Measurements from ENCODE around the gene CFAP97D1.

The CFAP97D1 gene

DNA sequence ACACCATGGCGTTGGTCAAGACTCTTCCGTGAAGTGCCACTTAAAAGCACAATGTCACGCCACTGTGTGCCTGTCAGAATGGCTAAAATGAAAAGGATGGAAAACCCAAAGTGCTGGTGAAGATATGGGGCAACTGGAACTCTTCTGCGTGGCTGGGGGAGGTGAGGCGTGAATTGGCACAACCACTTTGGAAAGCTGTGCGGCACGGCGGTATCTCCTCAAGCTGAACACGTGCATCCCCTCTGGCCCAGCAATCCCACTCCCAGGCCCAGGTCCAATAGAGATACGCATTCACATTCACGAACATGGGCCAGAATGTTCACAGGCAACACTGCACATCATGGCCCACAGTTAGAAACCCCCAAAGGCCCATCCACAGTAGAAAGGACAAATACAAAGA, 10.4 kb upstream of the CFAP97D1 start:
- no peak overlapping the region for H3K4me3 Mint-ChIP-seq
- H3K27ac Mint-ChIP-seq (ENCODE audit: low read depth): no peak overlapping the region

DNA sequence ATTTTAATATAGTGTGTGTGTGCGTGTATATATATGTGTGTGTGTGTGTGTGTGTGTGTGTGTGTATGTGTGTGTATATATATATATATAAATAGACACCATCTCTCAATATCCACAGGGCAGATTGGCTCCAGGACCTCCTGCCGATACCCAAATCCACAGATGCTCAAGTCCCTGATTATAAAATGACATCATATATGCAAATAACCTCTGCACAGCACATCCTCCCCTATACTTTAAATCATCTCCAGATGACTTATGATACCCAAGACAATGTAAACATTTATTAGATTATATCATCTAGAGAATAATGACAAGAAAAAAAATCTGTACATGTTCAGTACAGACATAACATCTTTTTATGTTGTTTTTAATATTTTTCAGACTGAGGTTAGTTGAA, 9.3 kb upstream of the CFAP97D1 start:
- Mint-ChIP-seq H3K27me3 (no peaks in the 10 kb centered on the region), H3K27ac (ENCODE audit: low read depth) (no peak overlapping the region), H3K4me1 (peaks cover 13% of the 10 kb centered on the region), H3K4me3 (no peak overlapping the region), H3K9me3 (no peaks in the 10 kb centered on the region), H3K36me3 (ENCODE audit: insufficient read depth) (peaks cover 9% of the 10 kb centered on the region)
- no peak for DNase-seq (ENCODE audit: low spot score in 2 of 2)
- no peak for ATAC-seq (replicated peaks; ENCODE audit: extremely low read depth, poor library complexity, severe bottlenecking)

More for the DNA sequence above, 10.4 kb upstream of the CFAP97D1 start:
- H3K36me3 Mint-ChIP-seq (ENCODE audit: insufficient read depth): peaks cover 8% of the 10 kb centered on the region
- peaks cover 13% of the 10 kb centered on the region for H3K4me1 Mint-ChIP-seq
- no peaks in the 10 kb centered on the region for H3K9me3 Mint-ChIP-seq
- DNase-seq (ENCODE audit: low spot score in 2 of 2) (no peak), ATAC-seq (replicated peaks; ENCODE audit: extremely low read depth, poor library complexity, severe bottlenecking) (no peak)
- no peaks in the 10 kb centered on the region for H3K27me3 Mint-ChIP-seq

DNA sequence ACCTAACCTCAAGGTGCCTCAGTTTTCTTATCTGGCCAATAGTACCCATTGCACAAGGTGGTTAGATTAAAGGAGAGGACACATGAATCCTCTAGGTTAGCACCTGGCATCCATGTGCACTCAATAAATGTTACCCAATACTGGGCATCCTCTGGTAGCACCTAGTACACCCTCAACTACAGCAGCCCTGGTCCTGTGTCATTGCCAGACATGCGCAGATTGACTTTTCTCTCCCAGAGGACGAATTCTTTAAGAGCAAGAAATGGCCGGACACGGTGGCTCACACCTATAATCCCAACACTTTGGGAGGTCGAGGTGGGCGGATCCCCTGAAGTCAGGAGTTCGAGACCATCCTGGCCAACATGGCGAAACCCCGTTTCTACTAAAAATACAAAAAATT, 8.8 kb upstream of the CFAP97D1 start:
- ATAC-seq (replicated peaks; ENCODE audit: extremely low read depth, poor library complexity, severe bottlenecking): no peak
- Mint-ChIP-seq H3K27ac (ENCODE audit: low read depth) (no peak overlapping the region), H3K27me3 (no peaks in the 10 kb centered on the region), H3K36me3 (ENCODE audit: insufficient read depth) (peaks cover 9% of the 10 kb centered on the region), H3K9me3 (no peaks in the 10 kb centered on the region), H3K4me1 (peaks cover 13% of the 10 kb centered on the region), H3K4me3 (no peak overlapping the region)
- DNase-seq (ENCODE audit: low spot score in 2 of 2): no peak

DNA sequence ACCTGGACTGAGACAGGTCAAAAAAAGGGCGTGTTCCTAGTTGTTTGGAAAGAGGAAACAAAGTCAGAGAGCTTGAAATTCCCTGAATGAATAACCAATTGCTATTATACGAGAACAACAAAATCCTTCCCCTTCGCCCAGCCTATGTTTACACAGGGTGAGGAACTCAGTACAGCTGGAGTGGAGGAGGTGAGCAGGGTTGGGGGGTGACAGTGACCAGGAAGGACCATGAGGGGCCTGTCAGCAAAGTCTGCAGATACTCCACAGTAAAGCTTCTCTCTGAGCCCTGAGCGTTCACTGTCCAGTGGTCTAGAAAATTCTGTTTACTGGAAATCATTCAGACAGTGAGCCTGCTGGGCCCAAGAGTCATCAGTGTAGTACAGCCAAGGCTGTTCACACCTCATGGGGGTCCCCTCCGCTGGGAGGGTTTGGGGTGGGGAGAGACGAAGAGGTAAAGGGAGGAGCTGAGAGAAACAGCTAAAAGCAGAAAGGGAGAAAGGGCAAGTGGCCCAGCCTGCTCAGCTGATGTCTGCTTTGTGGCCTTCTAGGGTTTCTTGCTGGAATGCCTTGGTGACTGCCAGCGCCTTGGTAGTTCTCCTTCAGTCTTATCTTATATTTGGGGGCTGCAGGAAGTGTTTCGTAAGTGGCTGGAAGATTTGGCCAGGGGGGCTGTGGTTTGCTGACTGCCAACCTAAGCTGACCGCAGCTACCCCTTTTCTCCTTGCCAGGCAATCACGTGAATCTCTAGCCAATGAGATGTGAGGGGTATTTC, 7.2 kb upstream of the CFAP97D1 start:
- peaks cover 9% of the 10 kb centered on the region for H3K36me3 Mint-ChIP-seq (ENCODE audit: insufficient read depth)
- no peak for DNase-seq (ENCODE audit: low spot score in 2 of 2)
- H3K27me3 Mint-ChIP-seq: no peaks in the 10 kb centered on the region
- no peaks in the 10 kb centered on the region for H3K9me3 Mint-ChIP-seq
- peak; percentile 55 for ATAC-seq (replicated peaks; ENCODE audit: extremely low read depth, poor library complexity, severe bottlenecking)
- peaks cover 13% of the 10 kb centered on the region for H3K4me1 Mint-ChIP-seq
- H3K27ac Mint-ChIP-seq (ENCODE audit: low read depth): no peak overlapping the region
- H3K4me3 Mint-ChIP-seq: peak overlapping the region; percentile 11

DNA sequence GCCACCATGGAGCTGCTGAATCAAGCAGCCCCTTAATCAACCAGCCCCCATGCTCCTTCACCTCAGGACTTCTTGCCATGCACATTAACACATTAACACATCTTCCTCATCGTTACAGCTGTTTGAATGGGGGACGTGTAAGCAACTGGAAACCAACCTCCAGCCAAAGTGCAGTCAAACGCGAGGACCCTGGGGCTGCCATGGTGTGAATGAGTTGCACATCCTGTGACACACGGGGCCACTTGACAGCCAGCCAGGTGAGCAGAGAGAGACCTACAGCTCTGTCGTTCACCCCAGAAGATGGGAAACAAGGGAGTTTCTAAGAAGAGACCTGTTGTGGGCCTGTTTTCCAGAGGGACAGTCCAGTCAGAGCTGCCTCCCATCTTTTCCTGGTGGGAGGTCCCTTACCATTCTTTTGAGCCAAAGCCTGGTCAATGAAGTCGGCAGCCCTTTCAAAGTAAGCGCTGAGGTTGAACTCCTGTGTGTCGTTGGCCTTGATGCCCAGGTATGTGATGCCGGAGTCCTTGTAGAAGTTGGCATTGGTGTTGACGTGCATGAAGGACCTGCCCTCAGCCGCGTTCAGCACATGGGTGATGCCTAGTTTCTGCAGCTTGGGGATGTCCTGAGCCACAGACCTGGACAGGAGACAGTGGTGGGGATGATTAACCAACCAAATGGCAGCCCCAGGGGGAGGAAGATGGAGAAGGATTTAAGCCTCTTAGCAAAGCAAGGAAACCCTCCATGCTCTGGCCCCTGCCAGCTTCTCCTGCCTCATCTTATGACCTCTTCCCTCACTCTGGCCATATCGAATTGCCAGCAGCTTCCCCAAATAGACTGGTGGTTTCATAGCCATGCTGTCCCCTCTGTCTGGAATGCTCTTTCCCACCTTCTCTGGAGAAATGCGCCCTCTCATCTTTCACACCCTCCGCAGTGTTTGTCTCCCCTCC, 5.7 kb upstream of the CFAP97D1 start:
- Mint-ChIP-seq H3K27me3 (no peaks in the 10 kb centered on the region), H3K27ac (ENCODE audit: low read depth) (no peak overlapping the region), H3K4me3 (no peak overlapping the region), H3K9me3 (no peaks in the 10 kb centered on the region), H3K4me1 (peaks cover 13% of the 10 kb centered on the region), H3K36me3 (ENCODE audit: insufficient read depth) (peaks cover 7% of the 10 kb centered on the region)
- ATAC-seq (replicated peaks; ENCODE audit: extremely low read depth, poor library complexity, severe bottlenecking) (no peak), DNase-seq (ENCODE audit: low spot score in 2 of 2) (no peak)

DNA sequence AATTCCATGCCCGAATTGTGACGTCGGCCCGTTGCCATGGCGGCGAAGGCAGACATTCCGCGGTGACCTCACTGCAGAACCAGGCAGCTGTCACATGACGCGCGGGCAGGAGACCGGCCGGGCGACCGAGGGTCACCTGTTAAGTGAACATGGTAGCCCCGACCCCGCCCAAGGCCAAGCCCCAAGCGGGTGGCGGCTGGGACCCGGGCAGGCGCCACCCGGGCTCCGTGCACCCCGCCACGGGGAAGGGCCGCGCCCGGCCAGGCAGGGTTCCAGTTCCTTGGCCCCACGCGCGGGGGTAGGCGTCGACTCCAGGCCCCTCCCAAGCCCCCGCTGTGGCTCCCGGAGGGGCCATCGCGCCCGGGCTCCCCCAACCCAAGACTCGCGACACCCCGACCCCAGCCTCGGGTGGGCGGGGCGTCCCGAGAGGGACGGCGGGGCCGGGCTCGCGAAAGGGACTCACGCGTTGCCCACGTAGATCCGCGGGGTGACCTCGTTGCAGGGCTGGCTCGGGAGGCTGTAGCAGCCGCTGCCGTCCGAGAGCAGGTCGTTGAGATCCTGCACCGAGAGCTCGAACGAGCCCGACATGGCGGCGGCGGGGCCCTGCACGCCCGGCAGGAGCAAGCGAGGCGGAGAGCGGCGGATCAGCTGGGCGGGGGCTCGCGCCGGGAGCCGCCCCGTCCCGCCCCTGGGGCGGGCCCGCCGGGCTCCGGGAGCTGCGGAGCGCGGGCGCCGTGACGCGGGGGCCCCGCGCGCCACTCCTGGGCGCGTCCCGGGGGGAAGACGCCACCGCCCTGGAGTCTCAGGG, 1.7 kb upstream of the CFAP97D1 start, which contains the start of gene DUSP3:
TSS of gene DUSP3 (minus strand) at position 641 of the 808 bp plus-strand sequence. CDS start at position 588, 53 bp downstream.
- peak; percentile 57 to 58 for DNase-seq (ENCODE audit: low spot score in 2 of 2)

DNA sequence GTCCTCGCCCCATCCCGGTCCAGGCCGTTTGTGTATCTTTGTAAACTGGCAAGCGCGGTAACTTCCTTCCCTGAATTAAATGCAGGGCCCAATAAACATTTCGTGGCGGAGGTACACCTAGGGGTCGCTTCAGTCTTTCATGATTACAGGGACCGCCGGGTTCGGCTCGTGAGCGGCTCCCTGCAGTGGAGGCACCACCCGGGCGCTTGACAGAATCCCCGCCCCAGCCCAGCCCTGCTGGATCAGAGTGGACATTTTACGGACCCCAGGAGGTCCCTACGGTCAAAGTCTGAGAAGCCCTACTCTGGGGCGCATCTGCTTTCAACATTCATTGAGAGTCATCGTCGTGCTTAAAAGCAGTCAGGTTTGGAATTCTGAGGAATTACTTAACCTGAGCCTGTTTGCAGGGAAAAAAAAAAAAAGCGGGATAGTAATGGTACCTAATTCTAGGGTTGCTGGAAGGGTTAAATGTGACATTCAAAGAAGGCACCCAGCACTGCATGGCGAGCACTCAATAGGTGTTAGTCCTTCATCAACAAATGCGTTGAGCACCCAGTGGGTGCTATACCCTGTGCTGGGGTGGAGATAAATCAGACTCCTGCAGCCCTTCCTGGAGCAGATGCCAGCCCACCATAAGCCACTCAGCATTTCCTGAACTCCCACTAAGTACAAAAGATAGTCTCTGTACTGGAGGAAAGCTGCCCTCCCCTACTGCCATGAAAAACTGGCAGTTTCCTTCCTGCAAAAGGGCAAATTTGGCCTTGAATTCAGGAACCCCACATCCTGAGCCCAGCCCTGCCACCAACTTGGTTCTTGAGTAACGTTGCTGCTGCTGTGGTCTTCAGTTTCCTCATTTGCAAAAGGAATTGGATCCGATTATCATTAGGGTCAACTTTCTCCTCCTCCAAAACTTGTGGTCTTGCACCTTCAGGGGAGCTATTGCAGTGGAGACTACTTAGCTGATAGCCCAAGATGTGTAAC, 800 bp upstream of the CFAP97D1 start:
- H3K4me1 Mint-ChIP-seq: no peaks in the 10 kb centered on the region
- peak overlapping the region; percentile 81 for H3K4me3 Mint-ChIP-seq
- no peak overlapping the region for H3K27ac Mint-ChIP-seq (ENCODE audit: low read depth)
- peaks cover 1% of the 10 kb centered on the region for H3K36me3 Mint-ChIP-seq (ENCODE audit: insufficient read depth)
- peaks cover 44% of the 10 kb centered on the region for H3K27me3 Mint-ChIP-seq
- ATAC-seq (replicated peaks; ENCODE audit: extremely low read depth, poor library complexity, severe bottlenecking) (peak; percentile 25), DNase-seq (ENCODE audit: low spot score in 2 of 2) (no peak)
- no peaks in the 10 kb centered on the region for H3K9me3 Mint-ChIP-seq

More for the DNA sequence above, 1.7 kb upstream of the CFAP97D1 start, which contains the start of gene DUSP3:
- Mint-ChIP-seq H3K4me1 (peaks cover 1% of the 10 kb centered on the region), H3K27ac (ENCODE audit: low read depth) (no peak within 1 kb of the TSS), H3K27me3 (peaks cover 35% of the 10 kb centered on the region), H3K9me3 (no peaks in the 10 kb centered on the region), H3K4me3 (peak within 1 kb of the TSS; percentile 81), H3K36me3 (ENCODE audit: insufficient read depth) (peaks cover 3% of the 10 kb centered on the region)
- peak; percentile 97 for ATAC-seq (replicated peaks; ENCODE audit: extremely low read depth, poor library complexity, severe bottlenecking)

DNA sequence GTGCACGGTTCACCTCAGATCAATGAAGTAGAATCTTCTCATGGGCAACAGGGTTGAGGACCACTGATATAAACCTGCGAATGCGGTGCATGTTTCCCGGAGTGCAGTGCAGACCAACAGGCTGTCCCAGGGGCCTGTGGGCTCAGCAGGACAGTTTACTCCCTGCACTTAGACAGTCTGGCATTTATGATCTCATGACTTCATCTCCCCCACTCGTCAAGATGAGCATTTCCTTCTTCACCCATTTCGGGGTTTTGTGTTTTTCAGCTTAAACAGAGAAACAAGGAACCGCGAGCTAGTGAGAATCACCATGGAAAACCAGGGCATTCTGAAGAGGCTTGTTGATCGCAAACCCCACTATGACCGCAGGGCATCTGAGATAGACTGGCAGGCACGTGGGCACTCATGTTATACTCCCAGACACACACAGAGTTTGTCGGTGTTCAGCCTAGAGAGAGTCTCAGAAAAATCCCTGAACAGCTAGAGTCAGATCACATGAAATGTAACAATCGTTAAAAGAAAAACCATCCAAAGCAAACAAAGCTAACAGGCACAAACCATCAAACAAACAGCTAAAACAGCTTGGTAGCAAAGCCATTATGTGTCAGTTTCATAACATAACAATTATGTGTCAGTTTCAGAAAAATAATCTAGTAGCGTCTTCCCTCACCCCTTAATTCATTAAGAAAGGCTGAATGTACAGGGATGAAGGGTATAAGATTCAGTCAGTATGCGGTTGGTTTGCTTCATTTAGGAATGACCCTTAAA, 2.9 kb downstream of the CFAP97D1 start:
- H3K4me3 Mint-ChIP-seq: no peak overlapping the region
- H3K4me1 Mint-ChIP-seq: no peaks in the 10 kb centered on the region
- DNase-seq (ENCODE audit: low spot score in 2 of 2) (no peak), ATAC-seq (replicated peaks; ENCODE audit: extremely low read depth, poor library complexity, severe bottlenecking) (no peak)
- H3K27me3 Mint-ChIP-seq: peaks cover 53% of the 10 kb centered on the region
- H3K27ac Mint-ChIP-seq (ENCODE audit: low read depth): no peak overlapping the region
- H3K36me3 Mint-ChIP-seq (ENCODE audit: insufficient read depth): no peaks in the 10 kb centered on the region
- H3K9me3 Mint-ChIP-seq: no peaks in the 10 kb centered on the region

DNA sequence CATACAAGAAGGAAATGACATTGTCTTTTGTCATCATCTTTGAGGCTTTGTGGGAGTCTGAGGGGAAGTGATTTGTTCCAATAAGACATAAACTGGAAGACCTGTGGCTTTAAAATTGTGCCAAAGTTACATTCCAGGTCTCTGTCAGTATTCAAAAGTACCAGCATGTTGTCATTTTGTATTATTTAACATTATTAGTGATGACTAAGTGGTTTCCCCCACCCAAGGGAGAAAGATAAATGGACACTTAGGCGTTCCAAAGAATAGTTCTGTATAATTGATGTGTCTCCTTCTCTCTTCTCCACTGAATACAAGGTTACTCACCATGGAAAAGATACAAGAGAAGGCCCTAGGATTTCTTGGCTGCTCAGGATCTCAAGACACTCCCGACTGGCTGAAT, 3.8 kb downstream of the CFAP97D1 start:
- Mint-ChIP-seq H3K27me3 (peaks cover 53% of the 10 kb centered on the region), H3K4me3 (no peak overlapping the region), H3K9me3 (no peaks in the 10 kb centered on the region), H3K4me1 (no peaks in the 10 kb centered on the region), H3K27ac (ENCODE audit: low read depth) (no peak overlapping the region), H3K36me3 (ENCODE audit: insufficient read depth) (no peaks in the 10 kb centered on the region)
- no peak for ATAC-seq (replicated peaks; ENCODE audit: extremely low read depth, poor library complexity, severe bottlenecking)
- no peak for DNase-seq (ENCODE audit: low spot score in 2 of 2)

DNA sequence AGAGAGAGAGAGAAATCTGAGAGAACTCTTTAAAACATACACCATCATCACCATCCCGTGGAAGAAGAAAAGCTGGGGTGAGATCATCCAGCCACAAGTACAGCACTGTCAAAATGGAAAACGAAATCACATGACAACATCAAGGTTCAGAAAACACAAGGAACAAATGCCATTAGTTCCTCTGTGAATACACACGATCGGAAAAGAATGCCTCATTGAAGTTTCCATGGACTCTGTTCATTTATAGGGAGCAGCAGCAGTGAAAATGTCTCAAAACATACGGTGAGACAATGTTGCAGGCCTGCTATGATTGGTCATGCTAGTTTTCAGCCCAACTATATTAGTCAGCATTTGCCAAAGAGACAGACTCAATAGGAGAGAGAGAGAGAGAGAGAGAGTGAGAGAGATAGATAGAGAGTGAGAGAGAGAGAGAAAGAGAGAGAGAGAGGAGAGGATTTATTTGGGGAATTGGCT, 4.4 kb downstream of the CFAP97D1 start:
- H3K4me3 Mint-ChIP-seq: no peak overlapping the region
- H3K4me1 Mint-ChIP-seq: no peaks in the 10 kb centered on the region
- no peaks in the 10 kb centered on the region for H3K9me3 Mint-ChIP-seq
- H3K27me3 Mint-ChIP-seq: peaks cover 55% of the 10 kb centered on the region
- DNase-seq (ENCODE audit: low spot score in 2 of 2) (no peak), ATAC-seq (replicated peaks; ENCODE audit: extremely low read depth, poor library complexity, severe bottlenecking) (no peak)
- no peak overlapping the region for H3K27ac Mint-ChIP-seq (ENCODE audit: low read depth)
- H3K36me3 Mint-ChIP-seq (ENCODE audit: insufficient read depth): no peaks in the 10 kb centered on the region

DNA sequence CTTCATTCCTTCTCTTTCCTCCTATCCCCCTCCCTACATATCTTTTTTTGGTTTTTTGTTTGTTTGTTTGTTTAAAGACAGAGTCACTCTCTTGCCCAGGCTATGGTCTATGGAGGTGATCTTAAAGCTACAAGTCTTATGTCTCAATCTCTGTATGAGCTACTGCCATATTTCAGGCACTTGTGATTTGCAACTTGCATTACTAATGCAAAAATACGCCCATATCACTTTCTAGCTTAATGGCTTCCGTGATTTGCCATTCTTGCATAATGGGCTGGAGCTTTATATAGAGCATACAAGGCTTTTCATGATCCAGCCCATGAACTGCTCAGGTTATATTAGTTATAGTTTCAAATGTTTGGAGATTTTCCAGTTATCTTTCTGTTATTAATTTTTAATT, 7.5 kb downstream of the CFAP97D1 start:
- Mint-ChIP-seq H3K36me3 (ENCODE audit: insufficient read depth) (no peaks in the 10 kb centered on the region), H3K27ac (ENCODE audit: low read depth) (no peak overlapping the region), H3K27me3 (peaks cover 40% of the 10 kb centered on the region), H3K4me3 (no peak overlapping the region), H3K4me1 (no peaks in the 10 kb centered on the region), H3K9me3 (no peaks in the 10 kb centered on the region)
- DNase-seq (ENCODE audit: low spot score in 2 of 2) (no peak), ATAC-seq (replicated peaks; ENCODE audit: extremely low read depth, poor library complexity, severe bottlenecking) (no peak)

All from central memory CD8-positive, alpha-beta T cell (primary cell).